ENCODE data around the gene UBFD1. TPM values are rescaled to one million over a fixed set of nuclear protein-coding genes. Genes with fewer than 3 reads are reported as not detected.

UBFD1 gene
- total RNA-seq, 1 experiment from 2014 or later = 53.1 TPM

DNA sequence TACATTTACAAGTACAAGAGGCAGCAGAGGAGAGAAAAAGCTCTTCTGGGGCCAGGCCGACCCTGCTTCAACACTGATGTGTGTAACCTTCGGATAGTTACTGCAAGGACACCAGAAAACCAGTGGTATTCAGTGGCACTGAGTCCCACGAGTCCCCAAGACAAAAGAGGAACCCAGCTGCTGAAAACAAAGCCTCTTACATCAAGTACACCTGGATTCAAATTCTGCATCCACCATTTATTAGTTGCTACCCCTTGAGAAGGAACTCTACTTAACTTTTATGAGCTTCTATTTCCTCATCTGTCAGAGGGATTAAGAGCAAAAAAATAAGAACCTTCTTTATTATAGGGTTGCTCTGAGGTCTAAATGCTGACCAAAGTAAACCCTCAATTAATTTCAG is 3.0 kb upstream of the UBFD1 start:
- no peak for DNase-seq (ENCODE audit: low read depth, low spot score)
- in situ Hi-C loops (cut with HindIII; ENCODE audit: low pct_unique_long_range_greater_than_20kb, low sequenced_read_pairs) = no loop called here

DNA sequence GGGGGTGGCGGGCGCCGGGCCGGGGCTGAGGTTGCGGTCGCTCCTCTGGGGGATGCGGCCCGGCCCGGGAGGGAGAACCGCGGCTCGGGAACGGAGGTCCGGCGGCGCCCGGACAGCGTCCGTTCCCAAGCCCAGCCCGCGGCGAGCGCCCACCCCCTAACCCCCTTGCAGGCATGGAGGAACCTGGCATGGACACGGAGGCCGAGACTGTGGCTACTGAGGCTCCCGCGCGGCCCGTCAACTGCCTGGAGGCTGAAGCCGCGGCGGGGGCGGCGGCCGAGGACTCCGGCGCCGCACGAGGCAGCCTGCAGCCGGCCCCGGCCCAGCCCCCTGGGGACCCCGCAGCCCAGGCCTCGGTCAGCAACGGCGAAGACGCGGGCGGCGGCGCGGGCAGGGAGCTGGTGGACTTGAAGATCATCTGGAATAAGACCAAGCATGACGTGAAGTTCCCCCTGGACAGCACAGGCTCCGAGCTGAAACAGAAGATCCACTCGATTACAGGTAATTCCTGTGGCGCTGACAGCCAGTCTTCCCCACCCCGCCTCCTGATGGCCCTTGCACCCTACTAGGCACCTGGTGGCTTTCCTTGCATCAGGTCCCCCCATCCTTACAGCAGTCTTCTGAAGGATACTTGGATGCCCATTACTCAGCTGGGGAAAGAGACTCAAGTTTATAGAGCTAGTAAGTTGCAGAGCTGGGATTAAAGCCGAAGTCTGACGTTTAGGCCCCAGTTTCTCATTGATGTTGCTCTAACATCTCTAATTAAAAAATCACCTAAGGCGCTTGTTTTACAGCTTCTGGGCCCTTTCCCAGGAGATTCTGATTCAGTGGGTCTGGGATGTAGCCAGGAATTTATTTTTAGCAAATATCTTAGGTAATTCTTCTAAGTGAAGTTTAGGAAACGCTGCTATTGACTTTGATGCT is 514 bp downstream of the UBFD1 start:
- in situ Hi-C loops (cut with HindIII; ENCODE audit: low pct_unique_long_range_greater_than_20kb, low sequenced_read_pairs) = no loop called here
- peak; percentile 4 for DNase-seq (ENCODE audit: low read depth, low spot score)

DNA sequence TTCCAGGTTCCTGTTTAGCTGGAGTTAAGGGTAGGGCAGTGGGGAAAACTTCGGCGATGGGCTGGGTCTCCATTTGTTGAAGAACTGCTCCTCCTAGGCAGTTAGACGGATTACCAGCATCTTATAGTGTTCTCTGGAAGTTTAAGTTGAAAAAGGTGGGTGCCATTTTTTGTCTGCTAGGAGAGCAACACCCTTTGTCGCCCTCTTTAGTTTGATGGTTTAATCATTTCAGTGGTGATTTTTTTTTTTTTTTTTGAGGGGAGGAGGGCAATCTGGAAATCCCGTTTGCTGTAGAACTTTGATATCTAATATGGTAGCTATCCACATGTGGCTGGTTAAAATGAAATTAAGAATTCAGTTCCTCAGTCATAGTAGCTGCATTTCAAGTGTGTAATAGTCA is 4.1 kb downstream of the UBFD1 start:
- no peak for DNase-seq (ENCODE audit: low read depth, low spot score)
- in situ Hi-C loops (cut with HindIII; ENCODE audit: low pct_unique_long_range_greater_than_20kb, low sequenced_read_pairs) = no loop called here

DNA sequence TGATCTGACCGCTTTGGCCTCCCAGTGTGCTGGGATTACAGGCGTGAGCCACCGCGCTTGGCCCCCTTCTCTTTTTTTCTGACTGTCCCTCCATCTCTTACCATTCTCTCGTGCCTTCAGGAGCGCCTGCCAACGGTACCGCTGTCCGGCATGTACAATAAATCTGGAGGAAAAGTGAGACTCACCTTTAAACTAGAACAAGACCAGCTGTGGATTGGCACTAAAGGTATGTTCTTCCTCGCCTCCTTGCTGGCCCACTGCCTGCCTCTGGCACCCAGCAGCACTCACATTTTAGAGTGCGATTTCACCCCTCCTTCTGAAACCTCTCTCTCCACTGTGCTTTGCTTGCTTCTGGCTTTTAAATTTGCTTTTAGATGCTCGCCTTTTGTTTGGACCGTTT is 5.0 kb downstream of the UBFD1 start:
- DNase-seq (ENCODE audit: low read depth, low spot score) = no peak
- in situ Hi-C loops (cut with HindIII; ENCODE audit: low pct_unique_long_range_greater_than_20kb, low sequenced_read_pairs) = no loop called here

DNA sequence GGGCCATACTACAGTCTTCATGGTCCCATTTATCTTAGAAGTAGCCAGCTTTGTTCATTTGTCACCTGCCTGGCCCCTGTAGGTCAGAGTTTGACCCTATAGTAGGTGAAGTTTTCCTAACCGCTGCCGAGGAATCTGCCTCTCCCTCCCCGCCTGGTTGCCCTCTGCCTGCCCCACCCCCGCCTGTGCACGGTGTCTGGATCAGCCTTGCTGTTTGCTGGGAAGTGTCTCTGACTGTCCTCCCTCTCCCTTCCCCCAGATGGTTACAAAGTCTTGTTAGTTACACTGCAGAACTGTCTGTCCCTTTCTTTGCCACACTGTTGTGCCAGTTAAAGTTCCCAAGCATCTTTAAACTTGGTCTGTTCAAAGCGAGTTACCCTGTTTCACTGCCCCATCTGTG is 5.7 kb downstream of the UBFD1 start:
- in situ Hi-C loops (cut with HindIII; ENCODE audit: low pct_unique_long_range_greater_than_20kb, low sequenced_read_pairs) = no loop called here
- no peak for DNase-seq (ENCODE audit: low read depth, low spot score)

DNA sequence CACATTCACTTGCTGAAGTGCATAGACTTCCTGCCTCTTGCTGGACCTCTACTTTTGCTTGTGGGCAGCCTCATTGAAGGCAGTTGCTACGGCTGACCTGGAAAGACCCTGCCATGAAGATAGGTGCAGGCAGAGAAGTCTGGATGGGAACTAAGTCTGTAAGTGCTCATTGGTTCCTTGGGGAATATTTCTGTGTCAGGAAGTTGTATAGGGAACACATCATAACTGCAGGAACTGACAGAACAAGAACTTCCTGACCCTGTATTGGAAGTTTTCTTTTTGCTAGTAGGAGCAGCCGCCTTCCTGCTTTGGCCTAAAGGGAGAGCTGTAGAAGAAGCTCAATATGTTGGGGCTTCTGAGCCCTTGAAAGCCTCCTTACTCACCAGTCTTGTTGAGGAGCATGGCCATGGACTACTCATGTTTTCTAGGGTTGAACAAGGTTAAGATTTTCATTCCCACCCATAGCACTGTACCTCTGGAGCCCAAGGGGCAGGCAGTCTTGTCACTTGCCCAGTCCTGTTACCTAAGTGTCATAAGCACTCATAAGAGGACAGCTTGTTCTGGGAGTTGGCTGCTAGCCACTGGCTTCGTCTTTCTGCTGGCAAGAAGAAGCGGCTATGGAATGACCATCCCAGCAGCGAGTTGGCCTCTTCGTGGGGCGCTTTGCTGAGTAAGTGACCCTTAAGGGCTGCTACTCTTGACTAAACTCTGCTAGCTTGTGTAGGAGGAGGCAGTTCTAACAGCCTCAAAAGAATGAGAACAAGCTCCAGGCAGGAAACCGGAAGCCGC is 7.2 kb downstream of the UBFD1 start:
- in situ Hi-C loops (cut with HindIII; ENCODE audit: low pct_unique_long_range_greater_than_20kb, low sequenced_read_pairs) = no loop called here
- no peak for DNase-seq (ENCODE audit: low read depth, low spot score)

DNA sequence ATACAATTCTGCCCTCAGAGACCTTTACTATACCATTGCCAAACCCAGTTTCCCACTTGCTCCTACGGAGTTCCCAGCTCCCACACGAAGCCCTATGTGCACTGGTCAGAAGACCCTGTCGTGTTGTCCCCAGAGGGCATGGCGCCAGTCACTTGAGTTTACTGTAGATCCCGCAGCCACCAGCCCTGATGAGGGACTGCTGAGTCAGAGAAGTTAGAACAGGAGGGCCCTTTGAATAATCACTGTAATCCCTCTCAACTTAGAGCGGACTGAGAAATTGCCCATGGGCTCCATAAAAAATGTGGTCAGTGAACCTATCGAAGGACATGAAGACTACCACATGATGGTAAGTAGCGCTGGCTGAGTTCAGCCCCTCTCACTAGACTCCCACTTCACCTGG is 9.2 kb downstream of the UBFD1 start:
- peak; percentile 76 for DNase-seq (ENCODE audit: low read depth, low spot score)
- in situ Hi-C loops (cut with HindIII; ENCODE audit: low pct_unique_long_range_greater_than_20kb, low sequenced_read_pairs) = no loop called here

DNA sequence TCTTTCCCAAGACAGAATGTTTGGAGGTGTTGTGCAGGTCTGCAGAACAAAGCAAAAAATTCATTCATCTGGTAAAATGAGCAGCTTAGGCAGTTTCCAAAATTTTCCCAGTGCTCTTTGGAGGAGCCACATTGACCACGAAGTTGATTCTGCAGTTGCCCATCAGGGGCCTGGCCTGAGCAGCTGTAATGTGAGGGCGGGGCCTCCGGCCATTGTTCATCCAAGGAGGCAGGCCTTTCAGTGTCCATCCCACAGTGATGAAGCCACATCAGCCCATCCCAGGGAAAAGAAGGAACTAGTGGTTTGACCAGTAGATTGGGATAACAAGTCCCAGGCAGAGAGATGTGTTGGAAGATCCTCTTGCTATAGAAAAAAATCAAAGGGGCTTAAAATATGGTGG is 10.1 kb downstream of the UBFD1 start:
- in situ Hi-C loops (cut with HindIII; ENCODE audit: low pct_unique_long_range_greater_than_20kb, low sequenced_read_pairs) = no loop called here
- DNase-seq (ENCODE audit: low read depth, low spot score) = no peak

DNA sequence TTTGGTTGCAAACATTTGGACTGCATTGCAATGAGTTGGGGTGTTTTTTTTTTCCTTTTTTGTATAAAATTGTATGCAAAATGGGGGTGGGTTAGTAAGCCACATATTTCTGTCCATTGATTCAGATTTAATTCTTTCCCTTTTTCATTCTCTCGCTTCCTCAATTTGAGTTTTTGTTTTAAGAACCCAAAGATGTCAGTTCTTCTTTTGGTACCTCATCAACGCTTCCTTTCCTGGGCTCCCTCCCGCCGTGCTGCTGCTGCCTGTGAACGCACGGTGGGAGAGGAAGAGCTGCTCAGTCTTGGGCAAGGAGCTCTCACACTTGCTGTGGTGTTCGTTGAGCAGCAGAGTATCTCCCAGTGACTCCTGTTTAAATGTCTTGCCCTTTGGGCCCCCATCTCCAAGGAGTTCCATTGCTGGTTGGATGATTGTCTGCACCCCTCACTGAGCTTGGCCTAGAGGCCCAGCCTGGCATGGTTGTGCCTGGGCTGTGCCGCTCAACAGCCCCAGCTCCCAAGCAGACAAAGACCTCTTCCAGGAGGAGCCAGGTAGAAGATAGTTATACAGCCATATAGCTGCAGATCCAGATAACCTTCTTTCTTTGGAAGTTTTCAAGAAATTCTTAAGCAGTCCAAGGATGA is 13.6 kb downstream of the UBFD1 start:
- in situ Hi-C loops (cut with HindIII; ENCODE audit: low pct_unique_long_range_greater_than_20kb, low sequenced_read_pairs) = no loop called here
- no peak for DNase-seq (ENCODE audit: low read depth, low spot score)

DNA sequence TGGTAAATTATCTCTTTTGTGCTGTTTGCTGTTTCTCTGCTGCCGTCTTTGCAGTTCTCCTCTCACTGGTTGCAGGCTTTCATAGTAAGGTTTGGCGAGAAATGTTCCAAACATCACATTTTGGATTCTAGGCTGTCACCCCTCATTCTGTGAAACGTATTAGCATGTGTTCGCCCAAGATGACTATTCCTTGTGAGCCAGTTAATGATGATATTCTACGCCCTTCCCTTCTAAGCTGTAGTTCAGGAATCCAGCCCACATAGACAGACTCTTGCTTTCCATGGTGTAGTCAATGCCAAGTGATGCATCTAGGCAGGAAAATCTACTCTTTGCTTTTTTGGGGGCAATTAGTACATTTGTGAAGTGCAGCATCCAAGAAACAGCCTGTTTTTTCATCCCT is 14.4 kb downstream of the UBFD1 start:
- in situ Hi-C loops (cut with HindIII; ENCODE audit: low pct_unique_long_range_greater_than_20kb, low sequenced_read_pairs) = no loop called here
- DNase-seq (ENCODE audit: low read depth, low spot score) = no peak

DNA sequence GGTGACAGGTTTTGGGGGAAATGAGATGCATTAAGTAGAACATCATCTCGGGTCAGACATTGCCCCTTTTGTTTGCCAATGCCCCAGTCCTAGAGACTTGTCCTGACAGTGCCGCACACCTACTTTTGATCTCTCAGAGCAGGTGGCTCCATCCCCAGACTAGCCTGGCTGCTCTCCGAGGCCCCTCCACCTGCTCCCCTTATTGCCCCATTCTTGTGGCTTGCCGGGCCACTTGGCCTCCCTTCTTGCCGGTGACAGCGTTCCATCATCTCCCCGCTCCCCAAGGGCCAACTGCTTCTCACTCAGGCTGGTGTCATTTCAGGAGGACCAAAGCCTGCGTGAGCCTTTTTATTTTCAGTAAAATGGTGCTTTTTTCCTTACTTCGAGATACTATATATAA is 14.9 kb downstream of the UBFD1 start:
- in situ Hi-C loops (cut with HindIII; ENCODE audit: low pct_unique_long_range_greater_than_20kb, low sequenced_read_pairs) = no loop called here
- DNase-seq (ENCODE audit: low read depth, low spot score) = no peak

DNA sequence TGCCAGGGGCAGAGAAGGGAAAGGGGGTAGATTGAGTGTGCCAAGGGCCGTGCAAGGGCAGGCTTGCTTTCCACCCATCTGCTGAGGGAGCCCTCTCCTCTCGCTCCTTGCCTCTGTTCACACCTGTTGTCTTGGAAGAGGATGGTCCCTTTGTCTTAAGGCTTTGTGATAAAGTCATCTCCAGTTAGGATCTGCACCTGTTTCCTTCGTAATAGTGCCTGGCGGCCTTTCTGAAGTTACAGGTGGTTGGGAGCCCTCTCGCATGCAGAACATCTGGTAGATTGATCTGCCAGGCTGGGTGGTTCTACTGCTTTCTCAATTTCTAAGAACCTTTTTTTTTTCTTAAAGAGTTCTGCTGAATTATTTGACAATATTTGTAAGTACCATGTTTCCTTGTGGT is 16.3 kb downstream of the UBFD1 start:
- DNase-seq (ENCODE audit: low read depth, low spot score) = no peak

DNA sequence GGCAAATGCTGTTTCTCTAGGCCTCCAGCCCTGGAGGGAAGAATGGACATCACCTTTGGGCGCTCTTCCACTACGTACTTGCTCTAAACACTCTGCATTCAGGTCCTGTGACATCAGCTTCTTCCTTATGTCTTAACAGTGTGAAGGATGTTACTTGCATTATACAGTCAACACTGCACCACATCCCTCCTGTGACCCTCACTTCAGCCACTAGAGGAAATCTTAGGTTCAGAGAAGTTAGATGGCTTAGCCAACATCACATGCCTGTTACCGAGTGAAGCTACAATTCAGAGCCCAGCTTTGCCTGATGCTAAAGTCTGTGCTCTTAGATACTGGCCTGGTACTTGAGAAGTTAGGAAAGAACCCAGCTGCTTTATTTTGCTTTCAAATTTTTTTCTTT is 18.3 kb downstream of the UBFD1 start:
- in situ Hi-C loops (cut with HindIII; ENCODE audit: low pct_unique_long_range_greater_than_20kb, low sequenced_read_pairs) = no loop called here
- peak; percentile 31 for DNase-seq (ENCODE audit: low read depth, low spot score)

More for the DNA sequence above, 16.3 kb downstream of the UBFD1 start:
- in situ Hi-C loops (cut with HindIII; ENCODE audit: low pct_unique_long_range_greater_than_20kb, low sequenced_read_pairs) = no loop called here

DNA sequence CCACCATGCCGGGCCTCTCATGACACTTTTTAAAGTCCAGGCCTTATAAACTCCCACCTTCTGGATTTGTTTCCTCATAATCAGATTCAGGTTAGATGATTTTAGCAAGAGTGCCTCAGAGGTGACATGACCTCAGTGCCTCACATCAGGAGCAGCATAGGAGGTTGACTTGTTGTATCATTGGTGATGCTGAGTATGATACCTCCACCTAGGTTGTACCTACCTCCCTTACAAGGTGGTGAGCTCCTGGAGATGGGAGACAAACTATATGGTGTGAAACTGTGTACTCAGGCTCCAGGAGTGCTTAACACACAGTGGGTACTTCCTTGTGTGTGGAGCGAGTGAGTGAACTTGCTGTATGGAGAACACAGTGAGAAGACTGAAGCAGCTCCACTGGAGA is 20.0 kb downstream of the UBFD1 start:
- no peak for DNase-seq (ENCODE audit: low read depth, low spot score)
- in situ Hi-C loops (cut with HindIII; ENCODE audit: low pct_unique_long_range_greater_than_20kb, low sequenced_read_pairs) = no loop called here

DNA sequence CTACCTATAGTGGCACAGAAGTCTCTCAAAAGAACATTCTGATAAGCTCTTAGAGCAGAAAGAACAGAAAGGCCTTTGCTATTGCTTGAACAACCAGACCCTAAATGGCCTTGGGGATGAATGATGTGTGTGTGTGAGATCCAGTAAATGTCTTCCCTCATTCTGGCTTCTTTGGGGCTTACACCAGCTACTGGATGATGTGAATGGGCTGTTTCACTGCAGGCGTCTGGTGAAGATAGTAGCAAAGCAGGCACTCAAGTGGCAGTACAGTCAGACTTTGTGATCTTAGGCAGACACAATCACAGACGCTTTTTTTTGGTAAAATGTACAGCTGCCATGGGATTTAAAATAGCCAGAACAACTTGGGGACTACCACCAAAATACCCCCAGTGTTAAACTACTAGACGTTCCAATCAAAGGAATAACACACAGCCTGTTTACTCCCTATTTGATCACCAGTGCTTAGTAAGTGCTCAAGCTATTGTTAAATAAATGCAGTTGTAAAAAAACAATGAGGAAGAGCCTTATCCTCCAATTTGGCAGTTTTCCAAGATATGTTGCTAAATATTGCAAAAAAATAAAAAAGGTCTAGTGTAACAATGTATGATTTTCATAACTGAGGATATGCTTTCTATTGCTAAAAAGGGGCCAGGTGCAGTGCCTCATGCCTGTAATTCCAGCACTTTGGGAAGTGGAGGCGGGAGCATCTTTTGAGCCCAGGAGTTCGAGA is 20.7 kb downstream of the UBFD1 start:
- in situ Hi-C loops (cut with HindIII; ENCODE audit: low pct_unique_long_range_greater_than_20kb, low sequenced_read_pairs) = no loop called here
- DNase-seq (ENCODE audit: low read depth, low spot score) = peak; percentile 66

DNA sequence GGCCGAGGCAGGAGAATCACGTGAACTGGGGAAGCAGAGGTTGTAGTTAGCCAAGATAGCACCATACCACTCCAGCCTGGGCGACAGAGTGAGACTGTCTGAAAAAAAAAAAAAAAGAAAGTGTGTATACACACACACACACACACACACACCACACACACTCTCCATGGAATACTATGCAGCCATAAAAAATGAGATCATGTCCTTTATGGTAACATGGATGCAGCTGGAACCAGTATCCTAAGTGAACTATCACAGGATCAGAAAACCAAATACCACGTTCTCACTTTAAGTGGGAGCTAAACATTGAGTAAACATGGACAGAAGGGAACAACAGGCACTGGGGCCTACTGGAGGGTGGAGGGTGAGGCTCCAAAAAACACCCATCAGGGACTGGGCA is 21.8 kb downstream of the UBFD1 start:
- in situ Hi-C loops (cut with HindIII; ENCODE audit: low pct_unique_long_range_greater_than_20kb, low sequenced_read_pairs) = no loop called here
- DNase-seq (ENCODE audit: low read depth, low spot score) = no peak

DNA sequence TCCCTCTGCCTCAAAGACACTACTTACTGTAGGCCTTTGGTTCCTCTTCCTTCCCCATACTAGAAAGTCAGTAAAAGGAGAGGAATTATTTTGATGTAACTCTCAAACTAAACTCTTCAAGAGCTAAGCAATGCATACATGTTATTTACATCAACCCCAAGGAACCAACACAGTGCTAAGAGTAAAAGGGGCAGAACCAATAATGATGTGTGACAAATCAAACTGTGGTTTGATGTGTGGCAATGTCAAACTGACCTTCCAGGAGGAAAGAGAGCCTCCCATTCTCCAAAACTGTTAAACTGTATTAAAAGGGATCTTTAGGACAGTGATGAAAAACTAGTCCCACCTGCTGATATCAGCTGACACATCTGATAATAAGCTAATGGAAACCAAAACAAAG is 22.9 kb downstream of the UBFD1 start:
- no peak for DNase-seq (ENCODE audit: low read depth, low spot score)
- in situ Hi-C loops (cut with HindIII; ENCODE audit: low pct_unique_long_range_greater_than_20kb, low sequenced_read_pairs) = no loop called here

DNA sequence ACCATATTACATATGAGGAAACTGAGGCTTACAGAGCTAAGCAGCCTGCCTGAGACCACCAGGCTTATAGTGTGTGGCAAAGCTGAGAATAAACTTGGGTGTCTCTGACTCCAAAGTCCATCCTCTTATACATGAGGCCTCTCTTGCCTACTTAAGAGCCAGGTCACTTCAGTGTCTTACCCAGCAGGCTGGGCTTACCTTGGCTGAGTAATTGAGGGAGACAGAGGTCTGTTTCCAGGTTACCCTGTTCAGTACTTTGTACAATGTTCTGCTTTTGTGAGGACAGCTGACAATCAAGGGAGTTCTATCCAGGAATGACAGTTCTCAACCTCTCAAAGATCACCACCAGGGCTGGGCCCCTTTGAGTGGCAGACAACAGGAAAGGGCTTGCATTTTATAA is 24.2 kb downstream of the UBFD1 start:
- no peak for DNase-seq (ENCODE audit: low read depth, low spot score)
- in situ Hi-C loops (cut with HindIII; ENCODE audit: low pct_unique_long_range_greater_than_20kb, low sequenced_read_pairs) = no loop called here
